ENCODE results near the gene PSENEN.

DNA sequence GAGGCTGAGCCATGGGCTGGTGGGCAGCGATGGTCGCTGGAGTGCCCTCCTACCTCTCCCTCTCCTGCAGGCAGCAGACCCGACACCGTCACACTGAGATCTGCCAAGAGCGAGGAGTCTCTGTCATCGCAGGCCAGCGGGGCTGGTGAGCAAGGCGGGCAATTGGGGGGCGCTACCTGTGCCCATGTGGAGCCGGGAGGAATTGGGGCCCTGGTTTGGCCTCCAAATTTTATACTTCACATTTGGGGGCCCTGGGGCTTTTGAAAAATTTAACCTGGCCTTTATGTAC, 39.8 kb downstream of the PSENEN start:
- no peak for TF ChIP-seq POLR2A (IDR thresholded peaks at IDR 0.05)
- TF ChIP-seq, protein P1, sequence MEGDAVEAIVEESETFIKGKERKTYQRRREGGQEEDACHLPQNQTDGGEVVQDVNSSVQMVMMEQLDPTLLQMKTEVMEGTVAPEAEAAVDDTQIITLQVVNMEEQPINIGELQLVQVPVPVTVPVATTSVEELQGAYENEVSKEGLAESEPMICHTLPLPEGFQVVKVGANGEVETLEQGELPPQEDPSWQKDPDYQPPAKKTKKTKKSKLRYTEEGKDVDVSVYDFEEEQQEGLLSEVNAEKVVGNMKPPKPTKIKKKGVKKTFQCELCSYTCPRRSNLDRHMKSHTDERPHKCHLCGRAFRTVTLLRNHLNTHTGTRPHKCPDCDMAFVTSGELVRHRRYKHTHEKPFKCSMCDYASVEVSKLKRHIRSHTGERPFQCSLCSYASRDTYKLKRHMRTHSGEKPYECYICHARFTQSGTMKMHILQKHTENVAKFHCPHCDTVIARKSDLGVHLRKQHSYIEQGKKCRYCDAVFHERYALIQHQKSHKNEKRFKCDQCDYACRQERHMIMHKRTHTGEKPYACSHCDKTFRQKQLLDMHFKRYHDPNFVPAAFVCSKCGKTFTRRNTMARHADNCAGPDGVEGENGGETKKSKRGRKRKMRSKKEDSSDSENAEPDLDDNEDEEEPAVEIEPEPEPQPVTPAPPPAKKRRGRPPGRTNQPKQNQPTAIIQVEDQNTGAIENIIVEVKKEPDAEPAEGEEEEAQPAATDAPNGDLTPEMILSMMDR (IDR thresholded peaks at IDR 0.05) = no peak

Measured in right lobe of liver (tissue), 4 donors.